SU-DHL-6 (cell line): Measurements from ENCODE around the gene BFSP1.

ENCODE experiments used
- EZH2phosphoT487 ChIP-seq: fragments of 200-600 bp; sonication (generic), shearing (Covaris generic); conservative IDR thresholded peaks from 2 replicates; pipeline ENCODE4 v1.6.1; 2018; ENCODE audit warnings: mild to moderate bottlenecking, antibody characterized with exemption, low read length, moderate library complexity, mixed read lengths
- TF ChIP-seq, protein P1 (sequence below): fragments of 200-600 bp; sonication (generic); IDR thresholded peaks from one replicate; pipeline ENCODE4 v1.5.1; 2017; ENCODE audit warnings: antibody characterized with exemption, mild to moderate bottlenecking, low read length, moderate library complexity; ENCODE audit not compliant: insufficient read depth, poor library complexity, severe bottlenecking

DNA sequence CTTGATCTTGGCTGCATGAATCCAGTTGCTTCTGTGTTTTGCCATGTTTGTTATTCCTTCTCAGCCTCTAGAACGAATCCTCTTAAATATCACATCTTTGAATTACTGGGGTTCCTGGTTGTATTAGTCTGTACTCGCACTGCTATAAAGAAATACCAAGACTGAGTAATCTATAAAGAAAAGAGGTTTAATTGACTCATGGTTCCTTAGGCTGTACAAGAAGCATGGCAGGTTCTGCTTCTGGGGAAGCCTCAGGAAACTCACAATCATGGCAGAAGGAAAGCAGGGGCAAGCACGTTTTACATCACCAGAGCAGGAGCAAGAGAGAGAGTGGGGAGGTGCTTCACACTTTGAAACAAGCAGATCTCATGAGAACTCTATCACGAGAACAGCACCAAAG lies 18.0 kb upstream of the BFSP1 start:
- TF ChIP-seq, protein P1, sequence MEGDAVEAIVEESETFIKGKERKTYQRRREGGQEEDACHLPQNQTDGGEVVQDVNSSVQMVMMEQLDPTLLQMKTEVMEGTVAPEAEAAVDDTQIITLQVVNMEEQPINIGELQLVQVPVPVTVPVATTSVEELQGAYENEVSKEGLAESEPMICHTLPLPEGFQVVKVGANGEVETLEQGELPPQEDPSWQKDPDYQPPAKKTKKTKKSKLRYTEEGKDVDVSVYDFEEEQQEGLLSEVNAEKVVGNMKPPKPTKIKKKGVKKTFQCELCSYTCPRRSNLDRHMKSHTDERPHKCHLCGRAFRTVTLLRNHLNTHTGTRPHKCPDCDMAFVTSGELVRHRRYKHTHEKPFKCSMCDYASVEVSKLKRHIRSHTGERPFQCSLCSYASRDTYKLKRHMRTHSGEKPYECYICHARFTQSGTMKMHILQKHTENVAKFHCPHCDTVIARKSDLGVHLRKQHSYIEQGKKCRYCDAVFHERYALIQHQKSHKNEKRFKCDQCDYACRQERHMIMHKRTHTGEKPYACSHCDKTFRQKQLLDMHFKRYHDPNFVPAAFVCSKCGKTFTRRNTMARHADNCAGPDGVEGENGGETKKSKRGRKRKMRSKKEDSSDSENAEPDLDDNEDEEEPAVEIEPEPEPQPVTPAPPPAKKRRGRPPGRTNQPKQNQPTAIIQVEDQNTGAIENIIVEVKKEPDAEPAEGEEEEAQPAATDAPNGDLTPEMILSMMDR: no peak
- TF ChIP-seq EZH2phosphoT487: no peak
